ENCODE data around the gene RPL7A.
A peak's percentile ranks its signal among the peaks of the same experiment; 100 is the strongest.

Gene RPL7A

DNA sequence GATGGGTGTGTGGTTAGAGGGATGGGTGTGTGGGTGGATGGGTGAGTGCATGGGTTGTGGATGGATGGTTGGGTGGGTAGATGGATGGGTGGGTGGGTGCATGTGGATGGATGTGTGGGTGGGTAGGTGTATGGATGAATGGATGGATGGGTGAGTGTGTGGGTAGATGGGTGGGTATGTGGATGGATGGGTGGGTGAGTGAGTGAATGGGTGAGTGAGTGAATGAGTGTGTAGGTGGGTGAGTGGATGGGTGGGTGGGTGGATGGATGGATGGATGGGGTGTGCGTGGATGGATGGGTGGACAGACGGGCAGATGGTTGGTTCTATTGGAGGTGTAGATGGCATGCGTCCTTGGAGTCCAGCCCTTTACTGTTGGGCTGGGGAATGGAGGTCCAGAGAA is 45.4 kb downstream of the RPL7A start:
- DNase-seq, result no peak

DNA sequence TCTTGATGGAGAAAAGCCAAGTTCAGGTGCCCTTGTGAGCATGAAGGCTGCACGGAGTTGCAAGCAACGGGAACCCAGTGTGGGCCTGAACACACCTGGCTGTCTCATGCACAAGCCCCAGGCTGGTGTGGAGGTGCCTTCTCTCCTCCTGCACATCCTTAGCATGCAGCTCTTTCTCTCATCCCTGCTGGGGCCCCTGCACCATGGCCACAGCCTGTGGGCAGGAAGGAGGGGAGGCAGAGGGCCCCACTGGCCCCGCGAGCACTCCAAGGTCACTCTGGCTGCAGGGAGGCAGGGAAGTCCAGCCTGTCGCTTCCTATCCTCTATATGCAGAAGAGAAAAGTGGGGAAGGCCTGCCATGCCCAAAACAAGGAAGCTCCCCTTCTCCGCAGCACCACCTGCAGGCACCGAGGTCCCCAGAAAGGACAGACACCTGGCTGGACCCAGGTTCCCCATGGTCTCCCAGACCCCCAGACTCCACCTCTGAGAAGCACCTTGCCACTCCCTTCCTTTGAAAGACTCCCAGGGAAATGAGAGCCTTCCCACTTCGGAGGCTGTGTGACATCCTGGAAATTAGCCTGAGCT is 46.8 kb downstream of the RPL7A start:
- DNase-seq, result no peak

- peak; percentile 14 for DNase-seq
Observed at GRCh38 chr9:133396952-133397351, 48.9 kb downstream of the RPL7A start.

GRCh38 chr9:133397370-133397769 is 49.4 kb downstream of the RPL7A start:
- no peak for DNase-seq

DNA sequence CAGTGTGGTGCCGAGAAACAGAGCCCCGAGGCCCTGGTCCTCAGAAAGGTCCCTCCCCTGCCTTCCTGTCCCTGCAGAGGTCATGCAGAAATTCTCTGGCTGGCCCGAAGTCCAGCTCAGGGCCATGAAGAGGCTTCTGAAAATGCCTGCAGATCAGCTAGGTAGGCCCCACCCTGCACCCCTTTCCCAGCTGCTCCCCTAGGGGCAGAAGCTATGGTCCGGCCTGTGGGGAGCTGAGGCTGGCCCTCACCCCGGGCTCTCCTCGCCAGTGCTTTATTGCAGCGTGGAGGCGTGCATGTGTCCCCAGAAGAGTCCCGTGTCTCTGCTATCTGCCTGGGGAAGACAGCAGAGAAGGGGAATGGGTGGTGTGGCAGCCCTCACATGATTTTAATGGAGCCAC is 49.9 kb downstream of the RPL7A start:
- no peak for DNase-seq

DNA sequence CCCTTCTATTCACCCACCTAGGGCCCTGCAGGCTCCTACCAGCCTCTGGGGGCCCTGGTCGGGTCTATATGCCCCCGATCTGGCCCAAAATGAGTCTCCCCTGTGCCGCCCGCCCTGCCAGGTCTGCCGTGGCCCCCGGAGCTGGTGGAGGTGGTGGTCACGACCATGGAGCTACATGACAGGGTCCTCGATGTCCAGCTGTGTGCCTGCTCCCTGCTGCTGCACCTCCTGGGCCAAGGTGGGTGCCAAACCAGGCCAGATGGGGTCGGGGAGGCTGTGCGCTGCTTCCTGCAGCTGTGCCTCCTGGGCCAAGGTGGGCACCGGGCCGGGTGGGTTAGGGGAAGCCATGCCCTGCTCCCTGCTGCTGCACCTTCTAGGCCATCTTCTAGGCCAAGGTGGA is 52.3 kb downstream of the RPL7A start:
- DNase-seq, result no peak

Data from SHP77 treated with DMSO at 0.1 percent for 48 hours (cell line).